ENCODE results near the gene EIF4A3. TPM values are rescaled to one million over a fixed set of nuclear protein-coding genes. Genes with fewer than 3 reads are reported as not detected.

Gene EIF4A3
- polyA plus RNA-seq, 3 donors: 95.6 to 122 (median 115) TPM

DNA sequence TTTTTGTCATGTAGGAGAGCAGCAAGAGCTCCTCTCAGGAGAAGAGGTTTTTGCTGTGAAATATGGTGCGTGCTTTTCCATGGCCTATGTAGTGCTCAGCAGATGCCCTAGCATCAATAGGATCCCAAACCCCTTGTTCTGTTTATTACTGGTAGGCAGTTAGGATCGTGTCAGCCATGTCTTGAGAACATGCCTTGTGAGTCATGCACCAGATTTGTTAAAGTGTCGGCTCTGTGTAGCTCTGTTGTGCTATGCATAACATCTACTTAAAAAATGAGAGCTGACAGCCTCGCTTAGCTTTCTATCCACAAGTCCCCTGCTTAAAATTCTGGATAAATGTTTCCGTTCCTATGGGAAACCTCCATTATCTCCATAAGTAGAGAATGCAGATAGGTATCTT is 4.4 kb upstream of the EIF4A3 start:
- no peak for DNase-seq (ENCODE audit: extremely low read depth in 1 of 11, low read depth in 9 of 11, low spot score in 4 of 11)

GRCh38 chr17:80146121-80147034 is 550 bp downstream of the EIF4A3 start:
- DNase-seq (ENCODE audit: extremely low read depth in 1 of 11, low read depth in 9 of 11, low spot score in 4 of 11): peak in 1 of 11 donors; percentile 9

DNA sequence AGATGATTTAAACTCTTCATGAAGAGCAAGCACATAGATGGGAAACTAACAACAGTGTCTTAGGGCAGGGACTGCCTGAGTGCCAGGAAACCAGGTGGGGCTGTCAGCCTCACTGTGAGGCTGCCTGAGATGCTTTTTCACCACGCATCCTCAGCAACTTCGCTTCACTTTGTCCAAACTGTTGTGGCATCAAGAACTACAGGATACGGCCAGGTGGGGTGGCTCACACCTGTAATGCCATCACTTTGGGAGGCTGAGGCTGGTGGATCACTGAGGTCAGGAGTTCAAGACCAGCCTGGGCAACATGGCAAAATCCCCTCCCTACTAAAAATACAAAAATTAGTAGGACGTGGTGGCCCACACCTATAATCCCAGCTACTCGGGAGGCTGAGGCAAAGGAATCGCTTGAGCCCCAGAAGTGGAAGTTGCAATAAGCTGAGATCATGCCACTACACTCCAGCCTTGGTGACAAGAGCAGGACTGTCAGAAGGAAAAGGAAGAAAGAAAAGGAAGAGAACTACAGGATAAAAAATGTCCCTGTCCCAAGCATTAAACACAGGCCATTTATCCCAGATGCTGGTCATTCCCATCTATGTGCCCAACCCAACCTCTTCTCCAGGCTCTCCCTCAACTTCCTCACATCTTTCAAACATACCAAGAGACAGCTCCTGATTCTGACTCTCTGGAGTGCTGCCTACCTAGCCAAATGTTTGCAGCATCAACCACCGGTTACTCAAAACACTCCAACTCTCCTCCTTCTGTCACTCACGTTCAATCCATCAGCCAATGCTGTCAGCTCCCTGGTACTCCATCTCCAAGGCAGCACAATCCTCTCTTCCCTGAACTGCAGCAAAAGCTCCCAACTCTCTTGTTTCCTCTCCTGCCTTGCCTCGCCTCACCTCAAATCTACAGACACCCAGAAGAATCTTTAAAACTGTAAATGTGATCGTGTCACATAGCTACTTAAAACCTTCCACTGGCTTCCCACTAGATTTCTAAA is 1.6 kb downstream of the EIF4A3 start:
- DNase-seq (ENCODE audit: extremely low read depth in 1 of 11, low read depth in 9 of 11, low spot score in 4 of 11): no peak

GRCh38 chr17:80142929-80143328 is 4.0 kb downstream of the EIF4A3 start:
- DNase-seq (ENCODE audit: extremely low read depth in 1 of 11, low read depth in 9 of 11, low spot score in 4 of 11): no peak

DNA sequence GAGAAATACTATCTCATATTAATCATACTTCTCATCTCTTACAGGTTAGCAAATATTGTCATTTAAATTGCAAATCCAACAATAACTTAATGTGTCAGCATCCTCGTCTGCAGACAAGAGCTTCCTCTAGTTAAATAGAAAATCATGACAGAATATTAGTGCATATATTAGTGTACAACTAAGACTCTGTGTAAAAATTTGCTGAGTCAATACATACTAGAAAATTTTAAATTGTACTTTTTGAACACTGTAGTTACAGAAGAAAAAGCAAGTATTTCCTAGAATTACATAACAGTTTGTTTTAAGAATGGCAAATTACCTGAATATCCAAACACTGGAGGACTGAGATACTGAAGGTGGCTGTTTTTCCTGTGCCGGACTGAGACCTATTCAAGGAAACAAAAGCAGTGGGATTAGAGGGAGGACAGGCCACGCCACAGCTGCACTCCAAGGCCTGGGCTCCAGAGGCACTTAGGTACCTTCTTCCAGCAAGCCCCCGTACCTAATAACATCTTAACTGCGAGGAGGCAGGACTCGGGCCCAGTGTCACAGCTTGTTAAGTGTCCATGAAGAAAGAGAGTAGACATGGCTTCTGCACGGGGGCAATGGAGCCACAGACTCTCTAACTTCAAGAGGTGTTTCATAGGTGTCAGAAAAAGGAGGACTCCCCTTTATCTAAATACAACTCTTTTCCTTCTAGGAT is 5.3 kb downstream of the EIF4A3 start:
- DNase-seq (ENCODE audit: extremely low read depth in 1 of 11, low read depth in 9 of 11, low spot score in 4 of 11): no peak

DNA sequence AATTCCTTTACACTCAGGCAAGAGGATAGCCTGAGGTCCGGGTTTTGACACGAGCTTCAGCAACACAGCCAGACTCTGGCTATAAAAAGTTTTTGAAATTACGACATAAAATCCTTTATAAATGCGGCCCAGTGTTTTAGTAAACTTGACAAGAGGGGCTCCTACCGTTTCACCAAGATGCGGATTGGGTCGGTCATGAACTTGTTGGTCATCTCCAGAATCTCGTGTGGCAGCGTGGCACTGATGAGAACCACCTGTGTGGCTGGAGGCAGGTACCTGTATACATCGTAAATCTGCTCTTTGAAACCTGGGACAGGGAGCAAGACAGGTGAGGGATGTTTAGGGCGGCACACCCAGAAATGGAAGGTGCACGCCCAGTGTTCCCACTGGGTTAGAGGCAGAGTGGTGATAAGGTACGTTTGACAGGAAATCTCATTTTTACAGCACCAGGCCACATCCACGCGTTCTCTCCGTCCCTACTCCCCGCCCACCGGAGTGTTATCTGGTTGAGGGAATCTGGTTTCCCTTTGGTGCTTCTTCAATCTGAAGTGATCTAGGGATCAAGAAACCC is 8.0 kb downstream of the EIF4A3 start:
- no peak for DNase-seq (ENCODE audit: extremely low read depth in 1 of 11, low read depth in 9 of 11, low spot score in 4 of 11)

GRCh38 chr17:80137131-80137530 is 9.8 kb downstream of the EIF4A3 start:
- no peak for DNase-seq (ENCODE audit: extremely low read depth in 1 of 11, low read depth in 9 of 11, low spot score in 4 of 11)

DNA sequence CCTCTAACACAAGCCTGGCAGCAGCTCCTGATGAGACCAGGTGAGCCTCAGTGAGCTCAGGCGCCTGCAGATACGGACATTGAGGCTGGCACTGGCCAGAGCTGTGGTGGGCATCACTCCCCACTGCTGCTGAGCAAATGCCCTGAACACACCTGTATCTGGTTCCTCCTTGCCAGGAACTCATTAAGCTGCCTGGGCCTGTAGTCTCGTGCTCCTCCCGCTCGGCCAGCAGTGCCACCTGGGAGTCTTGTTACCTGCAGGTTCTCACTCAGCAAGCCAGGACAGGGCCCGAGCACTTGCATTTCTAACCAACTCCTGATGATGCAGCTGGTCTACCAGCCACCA is 13.3 kb downstream of the EIF4A3 start:
- DNase-seq (ENCODE audit: extremely low read depth in 1 of 11, low read depth in 9 of 11, low spot score in 4 of 11): no peak

DNA sequence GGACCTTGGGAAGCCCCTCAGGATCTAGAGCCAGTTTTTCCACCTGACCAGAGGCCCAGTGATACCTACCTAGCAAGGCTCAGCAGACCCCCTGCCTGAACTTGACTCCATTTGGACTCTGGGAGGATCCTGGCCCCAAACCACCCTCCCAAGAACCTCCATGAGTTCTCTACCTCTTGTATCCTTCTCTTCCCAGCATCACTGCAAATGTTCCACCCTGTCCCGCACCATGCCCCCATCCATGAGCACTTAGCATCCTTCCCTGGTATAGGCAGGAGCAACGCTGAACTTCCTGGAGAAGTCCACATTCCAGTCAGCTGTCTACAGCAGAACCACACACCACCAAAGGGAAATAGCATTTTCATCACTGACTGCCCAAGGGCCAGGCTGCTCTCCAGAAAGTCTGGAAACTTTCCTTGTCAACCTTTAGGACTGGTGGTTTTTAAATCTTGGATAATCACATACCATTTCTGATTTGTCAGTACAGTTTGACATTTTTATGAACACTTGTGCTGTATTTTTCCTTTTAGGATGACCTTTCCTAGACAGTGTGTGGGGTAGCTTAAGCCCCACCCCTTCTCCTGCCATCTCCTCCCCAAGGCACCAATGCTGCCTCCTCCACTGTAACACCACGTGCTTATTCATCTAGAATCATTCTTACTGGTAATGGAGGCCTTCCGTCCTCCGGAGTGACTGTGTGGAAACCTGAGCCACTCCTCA is 13.9 kb downstream of the EIF4A3 start:
- DNase-seq (ENCODE audit: extremely low read depth in 1 of 11, low read depth in 9 of 11, low spot score in 4 of 11): no peak

DNA sequence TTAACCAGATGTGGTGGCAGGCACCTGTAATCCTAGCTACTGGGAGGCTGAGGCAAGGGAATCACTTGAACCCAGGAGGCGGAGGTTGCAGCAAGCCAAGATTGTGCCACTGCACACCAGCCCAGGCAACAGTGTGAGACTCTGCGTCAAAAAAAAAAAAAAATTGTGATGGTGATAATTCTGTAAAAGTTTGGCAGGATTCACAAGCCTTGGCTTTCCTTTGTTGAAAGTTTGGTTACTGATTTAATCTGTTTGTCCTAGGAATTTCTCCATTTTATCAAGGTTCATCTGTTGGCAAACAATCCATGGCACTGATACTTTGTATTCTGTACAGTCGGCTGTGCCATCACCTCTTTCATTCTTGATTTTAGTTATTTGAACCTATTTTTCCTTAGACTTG is 15.9 kb downstream of the EIF4A3 start:
- no peak for DNase-seq (ENCODE audit: extremely low read depth in 1 of 11, low read depth in 9 of 11, low spot score in 4 of 11)

DNA sequence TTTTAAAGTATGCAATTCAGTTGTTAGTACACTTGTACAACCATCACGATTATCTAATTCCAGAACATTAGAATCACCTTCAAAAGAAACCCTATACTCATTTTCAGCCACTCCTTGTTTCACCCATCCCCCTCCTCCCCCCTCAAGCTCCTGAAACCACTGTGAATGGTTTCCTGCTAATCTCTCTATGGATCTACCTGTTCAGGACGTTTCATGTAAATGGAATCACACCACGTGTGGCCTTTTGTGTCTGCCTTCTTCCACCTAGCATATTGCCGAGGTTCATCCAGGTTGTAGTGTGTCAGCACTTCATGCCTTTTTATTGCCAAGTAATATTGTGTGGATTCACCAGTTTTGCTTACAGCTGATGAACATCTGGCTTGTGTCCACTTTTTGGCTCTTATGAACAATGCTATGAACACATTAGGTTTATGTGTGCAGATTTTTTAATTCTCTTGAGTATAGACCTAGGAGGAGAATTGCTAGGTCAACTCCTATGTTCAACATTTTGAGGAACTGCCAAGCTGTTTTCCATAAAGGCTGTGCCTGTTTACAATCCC is 17.8 kb downstream of the EIF4A3 start:
- no peak for DNase-seq (ENCODE audit: extremely low read depth in 1 of 11, low read depth in 9 of 11, low spot score in 4 of 11)

- no peak for DNase-seq (ENCODE audit: extremely low read depth in 1 of 11, low read depth in 9 of 11, low spot score in 4 of 11)
These were observed 20.5 kb downstream of the EIF4A3 start for GRCh38 chr17:80126449-80126715.

- no peak for DNase-seq (ENCODE audit: extremely low read depth in 1 of 11, low read depth in 9 of 11, low spot score in 4 of 11)
These were observed 21.1 kb downstream of the EIF4A3 start for GRCh38 chr17:80125656-80126448.

- DNase-seq (ENCODE audit: extremely low read depth in 1 of 11, low read depth in 9 of 11, low spot score in 4 of 11): peak in 1 of 11 donors; percentile 39
These were observed 22.5 kb downstream of the EIF4A3 start for GRCh38 chr17:80124351-80124981.

GRCh38 chr17:80123791-80124190 is 23.1 kb downstream of the EIF4A3 start:
- DNase-seq (ENCODE audit: extremely low read depth in 1 of 11, low read depth in 9 of 11, low spot score in 4 of 11): no peak

GRCh38 chr17:80122926-80123505 is 23.9 kb downstream of the EIF4A3 start:
- no peak for DNase-seq (ENCODE audit: extremely low read depth in 1 of 11, low read depth in 9 of 11, low spot score in 4 of 11)

Data from renal cortex interstitium (tissue), 11 donors.